ENCODE results near the gene TMEM132D. TPM values are rescaled to one million over a fixed set of nuclear protein-coding genes. Genes with fewer than 3 reads are reported as not detected.

The TMEM132D gene
- total and polyA plus RNA-seq, 2 donors from 2014 or later, result 0.13 TPM; not detected in 1

DNA sequence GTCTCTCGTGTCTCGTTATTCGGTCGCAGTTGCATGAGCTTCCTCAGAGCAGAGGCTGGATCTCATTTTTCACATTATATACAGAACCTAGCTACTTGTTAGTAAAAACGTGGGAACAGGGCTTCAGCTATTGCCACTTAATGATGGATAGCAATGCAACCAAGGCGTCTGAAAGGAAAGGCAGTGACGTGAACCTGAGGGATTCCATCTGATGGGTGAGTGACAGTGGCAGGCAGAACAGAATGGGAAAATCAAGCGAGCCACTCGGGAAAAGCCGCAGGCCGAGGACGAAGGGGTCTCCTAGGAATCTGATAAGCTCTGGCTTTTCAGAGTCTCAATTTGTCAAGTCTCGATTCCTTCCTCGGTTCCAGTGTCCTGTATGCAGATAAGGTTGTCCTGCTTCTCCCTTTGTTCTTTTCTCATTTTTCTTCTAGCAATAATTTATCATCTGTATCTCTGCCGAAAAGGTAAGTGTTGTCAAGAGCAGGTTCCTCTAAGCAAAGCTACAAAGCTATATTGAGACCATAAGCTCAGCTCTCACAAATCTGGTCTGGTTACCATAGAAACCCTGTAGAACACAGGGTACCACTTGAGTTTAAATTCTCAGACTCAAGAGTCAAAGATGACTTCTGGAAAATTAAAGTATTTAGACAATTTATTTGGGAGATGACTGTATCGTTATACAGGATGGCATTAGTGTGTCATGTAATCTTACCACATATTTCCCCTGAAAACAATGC is 633.9 kb downstream of the TMEM132D start:
- H3K27ac ChIP-seq (ENCODE audit: low read depth in 2 of 2, low read length in 2 of 2), result no peak overlapping the region
- FAIRE-seq, result no peak

DNA sequence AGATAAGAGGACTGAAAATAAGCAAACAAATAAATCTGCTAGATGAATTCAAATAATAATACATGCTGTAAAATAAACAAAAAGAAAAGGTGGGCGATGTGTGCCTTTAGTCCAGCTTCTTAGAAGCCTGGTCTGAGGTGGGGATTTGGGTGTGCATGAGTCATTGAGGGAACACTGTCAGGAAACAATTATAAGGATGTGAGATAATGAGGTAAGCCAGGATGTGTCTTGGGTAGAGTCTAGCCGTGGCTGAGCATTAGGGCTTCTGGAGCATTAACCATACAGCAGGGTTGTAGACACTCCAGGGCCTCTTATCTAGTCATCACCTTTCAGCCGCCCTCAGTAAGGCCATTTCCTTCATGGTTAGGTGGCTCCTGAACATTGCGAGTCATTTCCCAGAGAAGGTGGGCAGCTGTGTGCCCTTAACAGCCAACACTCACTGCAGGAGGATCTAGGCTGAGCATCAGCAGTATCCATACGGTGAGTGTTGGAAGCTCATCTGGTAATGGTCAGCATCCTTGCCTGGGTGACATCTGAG is 645.0 kb downstream of the TMEM132D start:
- FAIRE-seq (no peak), DNase-seq (no peak)
- peaks cover 0 to 3% (median 2%) of the 10 kb centered on the region in 3 donors for H3K9me3 ChIP-seq (ENCODE audit: control insufficient read depth in 2 of 3, insufficient read depth in 1 of 3, low read length in 3 of 3)
- H3K27me3 ChIP-seq (ENCODE audit: control insufficient read depth, insufficient read depth, low read length), result no peaks in the 10 kb centered on the region
- no peaks in the 10 kb centered on the region for H3K4me1 ChIP-seq (ENCODE audit: control insufficient read depth in 2 of 3, insufficient read depth in 2 of 3, low read depth in 1 of 3, low read length in 3 of 3)
- TF ChIP-seq, protein P1, sequence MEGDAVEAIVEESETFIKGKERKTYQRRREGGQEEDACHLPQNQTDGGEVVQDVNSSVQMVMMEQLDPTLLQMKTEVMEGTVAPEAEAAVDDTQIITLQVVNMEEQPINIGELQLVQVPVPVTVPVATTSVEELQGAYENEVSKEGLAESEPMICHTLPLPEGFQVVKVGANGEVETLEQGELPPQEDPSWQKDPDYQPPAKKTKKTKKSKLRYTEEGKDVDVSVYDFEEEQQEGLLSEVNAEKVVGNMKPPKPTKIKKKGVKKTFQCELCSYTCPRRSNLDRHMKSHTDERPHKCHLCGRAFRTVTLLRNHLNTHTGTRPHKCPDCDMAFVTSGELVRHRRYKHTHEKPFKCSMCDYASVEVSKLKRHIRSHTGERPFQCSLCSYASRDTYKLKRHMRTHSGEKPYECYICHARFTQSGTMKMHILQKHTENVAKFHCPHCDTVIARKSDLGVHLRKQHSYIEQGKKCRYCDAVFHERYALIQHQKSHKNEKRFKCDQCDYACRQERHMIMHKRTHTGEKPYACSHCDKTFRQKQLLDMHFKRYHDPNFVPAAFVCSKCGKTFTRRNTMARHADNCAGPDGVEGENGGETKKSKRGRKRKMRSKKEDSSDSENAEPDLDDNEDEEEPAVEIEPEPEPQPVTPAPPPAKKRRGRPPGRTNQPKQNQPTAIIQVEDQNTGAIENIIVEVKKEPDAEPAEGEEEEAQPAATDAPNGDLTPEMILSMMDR (IDR thresholded peaks at IDR 0.05; ENCODE audit: borderline replicate concordance, extremely low read depth, insufficient read depth), result no peak
- no peak overlapping the region for H3K27ac ChIP-seq (ENCODE audit: low read depth in 2 of 2, low read length in 2 of 2)
- H3K4me3 ChIP-seq (ENCODE audit: low read length in 3 of 3), result no peak overlapping the region
- H3K9ac ChIP-seq (ENCODE audit: low read length in 3 of 3), result no peak overlapping the region
- H3K36me3 ChIP-seq (ENCODE audit: control insufficient read depth in 2 of 3, insufficient read depth in 3 of 3, low read length in 3 of 3), result no peaks in the 10 kb centered on the region
- intact Hi-C loops (cut with DNase I), result no loop called here

More for the DNA sequence above, 633.9 kb downstream of the TMEM132D start:
- intact Hi-C loops (cut with DNase I), result no loop called here
- Histone ChIP-seq H3K9ac (ENCODE audit: low read length in 3 of 3) (no peak overlapping the region), H3K4me3 (ENCODE audit: low read length in 3 of 3) (no peak overlapping the region), H3K4me1 (ENCODE audit: control insufficient read depth in 2 of 3, insufficient read depth in 2 of 3, low read depth in 1 of 3, low read length in 3 of 3) (no peaks in the 10 kb centered on the region), H3K36me3 (ENCODE audit: control insufficient read depth in 2 of 3, insufficient read depth in 3 of 3, low read length in 3 of 3) (no peaks in the 10 kb centered on the region), H3K27me3 (ENCODE audit: control insufficient read depth, insufficient read depth, low read length) (no peaks in the 10 kb centered on the region), H3K9me3 (ENCODE audit: control insufficient read depth in 2 of 3, insufficient read depth in 1 of 3, low read length in 3 of 3) (no peaks in the 10 kb centered on the region)
- TF ChIP-seq, protein P1 (IDR thresholded peaks at IDR 0.05; ENCODE audit: borderline replicate concordance, extremely low read depth, insufficient read depth), result no peak
- DNase-seq, result peak in 1 of 5 donors; percentile 35

DNA sequence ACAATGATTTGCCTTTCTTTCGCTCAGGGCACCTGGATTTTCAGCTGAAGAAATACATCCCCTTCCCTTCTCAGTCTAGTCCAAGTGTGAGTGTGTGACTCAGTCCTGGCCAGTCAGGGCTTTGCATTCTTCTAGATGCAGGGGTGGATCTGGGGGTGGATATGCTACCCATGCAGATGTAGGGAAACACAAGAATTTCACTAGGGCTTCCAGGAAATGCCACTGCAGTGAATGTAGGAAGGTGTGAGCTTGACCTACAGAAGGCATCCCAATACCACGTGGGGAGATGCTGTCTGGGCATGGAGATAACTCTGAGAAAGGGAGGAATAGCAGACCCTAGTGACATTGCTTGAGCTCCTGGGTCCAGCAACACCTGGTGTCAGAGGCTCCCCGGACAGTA is 646.3 kb downstream of the TMEM132D start:
- Histone ChIP-seq H3K27me3 (ENCODE audit: control insufficient read depth, insufficient read depth, low read length) (no peaks in the 10 kb centered on the region), H3K4me1 (ENCODE audit: control insufficient read depth in 2 of 3, insufficient read depth in 2 of 3, low read depth in 1 of 3, low read length in 3 of 3) (no peaks in the 10 kb centered on the region), H3K4me3 (ENCODE audit: low read length in 3 of 3) (no peak overlapping the region), H3K9ac (ENCODE audit: low read length in 3 of 3) (no peak overlapping the region), H3K9me3 (ENCODE audit: control insufficient read depth in 2 of 3, insufficient read depth in 1 of 3, low read length in 3 of 3) (no peaks in the 10 kb centered on the region), H3K27ac (ENCODE audit: low read depth in 2 of 2, low read length in 2 of 2) (no peak overlapping the region), H3K36me3 (ENCODE audit: control insufficient read depth in 2 of 3, insufficient read depth in 3 of 3, low read length in 3 of 3) (no peaks in the 10 kb centered on the region)
- intact Hi-C loops (cut with DNase I), result no loop called here
- TF ChIP-seq, protein P1 (IDR thresholded peaks at IDR 0.05; ENCODE audit: borderline replicate concordance, extremely low read depth, insufficient read depth), result no peak
- no peak for FAIRE-seq
- no peak for DNase-seq

Data from kidney (tissue), 14 donors.